GM12875 (cell line): ENCODE results near the gene GNAZ.
"Not testable (repeated sequence)": the region's sequence is repeated elsewhere in the genome, so short reads cannot be mapped to it uniquely, and the experiment has no call there.

Source experiments
- H3K4me3 ChIP-seq: one replicate; pipeline ENCODE4 v1.5.1; 2011; ENCODE audit warnings: low read depth, low read length, control low read depth
- CTCF ChIP-seq: IDR thresholded peaks from 2 replicates; pipeline ENCODE4 v1.5.1; 2011; ENCODE audit warnings: low read depth, mild to moderate bottlenecking, control low read depth, inconsistent platforms, low read length, moderate library complexity, borderline replicate concordance; ENCODE audit not compliant: insufficient read depth

GNAZ gene

GRCh38 chr22:23070418-23071229, at the start of gene GNAZ:
TSS of gene GNAZ (plus strand) at chr22:23070519. CDS start at chr22:23095696, 25,177 bp downstream.
- no peak for TF ChIP-seq CTCF
- H3K4me3 ChIP-seq: peak within 1 kb of the TSS; percentile 42

- no peak overlapping the region for H3K4me3 ChIP-seq
- TF ChIP-seq CTCF: no peak
Measured at GRCh38 chr22:23020659-23021293, 49.5 kb upstream of the GNAZ start.

- not testable (repeated sequence) for H3K4me3 ChIP-seq
Measured at GRCh38 chr22:23021660-23022353, 48.5 kb upstream of the GNAZ start.

GRCh38 chr22:23023294-23023693, 47.0 kb upstream of the GNAZ start:
- TF ChIP-seq CTCF: no peak
- H3K4me3 ChIP-seq: no peak overlapping the region

GRCh38 chr22:23026777-23027176, 43.5 kb upstream of the GNAZ start:
- no peak overlapping the region for H3K4me3 ChIP-seq
- TF ChIP-seq CTCF: no peak

GRCh38 chr22:23027849-23028248, 42.5 kb upstream of the GNAZ start:
- not testable (repeated sequence) for H3K4me3 ChIP-seq

- no peak overlapping the region for H3K4me3 ChIP-seq
- no peak for TF ChIP-seq CTCF
Measured at GRCh38 chr22:23029521-23030228, 40.6 kb upstream of the GNAZ start.

- H3K4me3 ChIP-seq: no peak overlapping the region
- no peak for TF ChIP-seq CTCF
Measured at GRCh38 chr22:23031381-23031780, 38.9 kb upstream of the GNAZ start.
